ENCODE results near the gene AIFM1. TPM values are rescaled to one million over a fixed set of nuclear protein-coding genes. Genes with fewer than 3 reads are reported as not detected.

Gene AIFM1
- total RNA-seq, 1 donor from 2014 or later: 31.3 TPM

- peaks cover 2% of the 10 kb centered on the region for H3K36me3 Mint-ChIP-seq
- H3K27ac Mint-ChIP-seq: peak overlapping the region; percentile 13
- peaks cover 8% of the 10 kb centered on the region for H3K9me3 Mint-ChIP-seq
- peaks cover 35% of the 10 kb centered on the region for H3K4me1 Mint-ChIP-seq
- no peak overlapping the region for H3K4me3 Mint-ChIP-seq
- DNase-seq (ENCODE audit: low spot score in 2 of 2, unreplicated experiment in 2 of 2): no peak
- TF ChIP-seq, protein P1, sequence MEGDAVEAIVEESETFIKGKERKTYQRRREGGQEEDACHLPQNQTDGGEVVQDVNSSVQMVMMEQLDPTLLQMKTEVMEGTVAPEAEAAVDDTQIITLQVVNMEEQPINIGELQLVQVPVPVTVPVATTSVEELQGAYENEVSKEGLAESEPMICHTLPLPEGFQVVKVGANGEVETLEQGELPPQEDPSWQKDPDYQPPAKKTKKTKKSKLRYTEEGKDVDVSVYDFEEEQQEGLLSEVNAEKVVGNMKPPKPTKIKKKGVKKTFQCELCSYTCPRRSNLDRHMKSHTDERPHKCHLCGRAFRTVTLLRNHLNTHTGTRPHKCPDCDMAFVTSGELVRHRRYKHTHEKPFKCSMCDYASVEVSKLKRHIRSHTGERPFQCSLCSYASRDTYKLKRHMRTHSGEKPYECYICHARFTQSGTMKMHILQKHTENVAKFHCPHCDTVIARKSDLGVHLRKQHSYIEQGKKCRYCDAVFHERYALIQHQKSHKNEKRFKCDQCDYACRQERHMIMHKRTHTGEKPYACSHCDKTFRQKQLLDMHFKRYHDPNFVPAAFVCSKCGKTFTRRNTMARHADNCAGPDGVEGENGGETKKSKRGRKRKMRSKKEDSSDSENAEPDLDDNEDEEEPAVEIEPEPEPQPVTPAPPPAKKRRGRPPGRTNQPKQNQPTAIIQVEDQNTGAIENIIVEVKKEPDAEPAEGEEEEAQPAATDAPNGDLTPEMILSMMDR (IDR thresholded peaks at IDR 0.05; ENCODE audit: unreplicated experiment): no peak
- H3K27me3 Mint-ChIP-seq (ENCODE audit: low read depth): peaks cover 2% of the 10 kb centered on the region
Observed at GRCh38 chrX:130174045-130174704, 8.5 kb upstream of the AIFM1 start.

- peaks cover 11% of the 10 kb centered on the region for H3K9me3 Mint-ChIP-seq
- TF ChIP-seq, protein P1 (IDR thresholded peaks at IDR 0.05; ENCODE audit: unreplicated experiment): no peak
- no peak for DNase-seq (ENCODE audit: low spot score in 2 of 2, unreplicated experiment in 2 of 2)
- peaks cover 34% of the 10 kb centered on the region for H3K4me1 Mint-ChIP-seq
- peaks cover 2% of the 10 kb centered on the region for H3K27me3 Mint-ChIP-seq (ENCODE audit: low read depth)
- H3K36me3 Mint-ChIP-seq: peaks cover 2% of the 10 kb centered on the region
- H3K27ac Mint-ChIP-seq: peak overlapping the region; percentile 76
- H3K4me3 Mint-ChIP-seq: peak overlapping the region; percentile 70
Observed at GRCh38 chrX:130173190-130173895, 7.7 kb upstream of the AIFM1 start.

GRCh38 chrX:130172127-130172845, 6.6 kb upstream of the AIFM1 start:
- peak overlapping the region; percentile 70 for H3K4me3 Mint-ChIP-seq
- H3K36me3 Mint-ChIP-seq: no peaks in the 10 kb centered on the region
- DNase-seq (ENCODE audit: low spot score in 2 of 2, unreplicated experiment in 2 of 2): no peak
- H3K9me3 Mint-ChIP-seq: peaks cover 3% of the 10 kb centered on the region
- peaks cover 2% of the 10 kb centered on the region for H3K27me3 Mint-ChIP-seq (ENCODE audit: low read depth)
- TF ChIP-seq, protein P1 (IDR thresholded peaks at IDR 0.05; ENCODE audit: unreplicated experiment): no peak
- peaks cover 34% of the 10 kb centered on the region for H3K4me1 Mint-ChIP-seq
- no peak overlapping the region for H3K27ac Mint-ChIP-seq

GRCh38 chrX:130171446-130172126, 5.9 kb upstream of the AIFM1 start, which contains the start of gene RAB33A:
Gene RAB33A (plus strand): TSS chrX:130171962. CDS start chrX:130172063, 101 bp downstream.
- TF ChIP-seq, protein P1 (IDR thresholded peaks at IDR 0.05; ENCODE audit: unreplicated experiment): no peak
- Mint-ChIP-seq H3K4me3 (peak within 1 kb of the TSS; percentile 70), H3K27me3 (ENCODE audit: low read depth) (peaks cover 2% of the 10 kb centered on the region), H3K9me3 (peaks cover 9% of the 10 kb centered on the region), H3K36me3 (no peaks in the 10 kb centered on the region), H3K4me1 (peaks cover 38% of the 10 kb centered on the region), H3K27ac (peak within 1 kb of the TSS; percentile 87)
- no peak for DNase-seq (ENCODE audit: low spot score in 2 of 2, unreplicated experiment in 2 of 2)

DNA sequence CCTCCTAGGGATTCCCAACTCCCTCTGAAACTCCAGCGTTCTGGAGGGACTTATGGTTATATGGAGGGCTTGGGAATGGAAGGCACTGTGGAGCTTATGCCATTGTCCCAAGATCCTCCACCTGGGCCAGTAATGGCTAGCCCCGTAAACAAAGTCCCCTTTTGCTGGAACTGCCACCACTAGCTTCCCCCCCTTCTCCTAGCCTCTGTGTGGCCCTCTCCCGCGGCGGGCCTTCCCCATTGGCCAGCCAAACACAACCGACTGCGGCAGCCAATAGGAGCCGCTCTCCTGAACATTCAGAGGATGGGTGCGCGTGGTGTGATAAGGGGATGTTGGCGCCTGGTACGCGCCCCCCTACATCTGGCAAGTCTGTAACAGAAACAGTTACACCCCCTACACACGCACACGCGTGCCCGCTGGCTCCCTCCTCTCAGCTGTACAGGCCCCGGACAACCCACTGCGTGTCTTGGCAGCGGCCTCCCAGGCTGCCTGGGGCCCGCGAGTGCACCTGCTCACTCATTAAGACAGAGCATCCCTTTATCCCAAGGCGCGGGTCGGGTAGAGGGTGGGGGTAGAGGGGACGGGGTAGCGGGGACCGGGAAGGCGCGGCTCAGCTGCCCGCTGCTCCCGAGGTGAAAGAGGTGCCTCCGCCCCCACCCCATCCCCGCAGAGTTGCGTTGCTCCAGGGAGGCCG, 5.3 kb upstream of the AIFM1 start:
- H3K36me3 Mint-ChIP-seq: no peaks in the 10 kb centered on the region
- DNase-seq (ENCODE audit: low spot score in 2 of 2, unreplicated experiment in 2 of 2): peak in 1 of 2 experiments; percentile 34
- peaks cover 39% of the 10 kb centered on the region for H3K4me1 Mint-ChIP-seq
- H3K27me3 Mint-ChIP-seq (ENCODE audit: low read depth): peaks cover 2% of the 10 kb centered on the region
- peak overlapping the region; percentile 87 for H3K27ac Mint-ChIP-seq
- TF ChIP-seq, protein P1 (IDR thresholded peaks at IDR 0.05; ENCODE audit: unreplicated experiment): no peak
- H3K9me3 Mint-ChIP-seq: peaks cover 9% of the 10 kb centered on the region
- H3K4me3 Mint-ChIP-seq: peak overlapping the region; percentile 70
